GM19397 (cell line): ENCODE results near the gene PLXNA1.

Experiments used
- ATAC-seq: cut with Tn5 transposase; IDR thresholded peaks from one replicate; pipeline ENCODE4 v1.9.1; 2021; ENCODE audit warnings: mild to moderate bottlenecking, moderate library complexity; ENCODE audit not compliant: unreplicated experiment

PLXNA1 gene

DNA sequence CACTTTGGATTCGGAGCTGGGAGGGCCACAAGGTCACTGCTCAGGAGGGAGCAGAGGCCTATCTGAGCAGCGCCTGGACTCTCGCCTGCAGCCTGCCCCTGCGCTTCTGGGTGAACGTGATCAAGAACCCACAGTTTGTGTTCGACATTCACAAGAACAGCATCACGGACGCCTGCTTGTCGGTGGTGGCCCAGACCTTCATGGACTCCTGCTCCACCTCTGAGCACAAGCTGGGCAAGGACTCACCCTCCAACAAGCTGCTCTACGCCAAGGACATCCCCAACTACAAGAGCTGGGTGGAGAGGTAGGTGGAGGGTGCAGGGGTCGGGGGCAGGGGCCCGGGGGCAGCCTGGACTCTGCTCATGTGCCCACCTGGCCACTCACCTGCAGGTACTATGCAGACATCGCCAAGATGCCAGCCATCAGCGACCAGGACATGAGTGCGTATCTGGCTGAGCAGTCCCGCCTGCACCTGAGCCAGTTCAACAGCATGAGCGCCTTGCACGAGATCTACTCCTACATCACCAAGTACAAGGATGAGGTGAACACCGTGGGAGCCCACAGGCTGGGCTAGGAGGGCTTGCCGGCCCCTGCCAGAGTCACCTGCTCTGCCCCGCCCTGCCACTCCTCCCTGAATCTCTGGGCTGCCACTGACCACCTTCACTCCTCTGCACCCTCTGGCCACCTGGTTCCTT lies 49.5 kb downstream of the PLXNA1 start:
- no peak for ATAC-seq
